ENCODE results near the gene TOE1. TPM values are rescaled to one million over a fixed set of nuclear protein-coding genes. Genes with fewer than 3 reads are reported as not detected.
"Not testable (repeated sequence)": the region's sequence is repeated elsewhere in the genome, so short reads cannot be mapped to it uniquely, and the experiment has no call there.

The TOE1 gene
- total RNA-seq, 1 donor from 2014 or later: 9.8 TPM

DNA sequence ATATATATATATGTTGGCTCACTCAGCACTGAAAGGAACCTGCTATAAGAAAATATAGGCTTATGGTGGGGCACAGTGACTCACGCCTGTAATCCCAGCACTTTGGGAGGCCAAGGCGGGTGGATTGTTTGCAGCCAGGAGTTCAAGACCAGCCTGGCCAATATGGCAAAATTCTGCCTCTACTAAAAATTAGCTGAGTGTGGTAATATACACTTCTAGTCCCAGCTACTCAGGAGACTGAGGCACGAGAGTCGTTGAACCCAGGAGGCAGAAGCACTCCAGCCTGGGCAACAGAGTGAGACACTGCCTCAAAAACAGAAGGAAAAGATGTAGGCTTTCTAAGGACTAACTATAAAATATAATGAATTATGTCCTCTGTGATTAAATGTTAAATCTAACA lies 14.9 kb downstream of the TOE1 start:
- intact Hi-C loops (cut with DNase I): no loop called here
- Histone ChIP-seq H3K4me1 (no peaks in the 10 kb centered on the region), H3K9me3 (no peaks in the 10 kb centered on the region), H3K4me3 (no peak overlapping the region), H3K27ac (no peak overlapping the region), H3K27me3 (no peaks in the 10 kb centered on the region), H3K36me3 (no peaks in the 10 kb centered on the region)
- no peak for TF ChIP-seq POLR2AphosphoS5 (IDR thresholded peaks at IDR 0.05; ENCODE audit: insufficient read depth in 1 of 2, low read depth in 1 of 2)
- TF ChIP-seq, protein P1, sequence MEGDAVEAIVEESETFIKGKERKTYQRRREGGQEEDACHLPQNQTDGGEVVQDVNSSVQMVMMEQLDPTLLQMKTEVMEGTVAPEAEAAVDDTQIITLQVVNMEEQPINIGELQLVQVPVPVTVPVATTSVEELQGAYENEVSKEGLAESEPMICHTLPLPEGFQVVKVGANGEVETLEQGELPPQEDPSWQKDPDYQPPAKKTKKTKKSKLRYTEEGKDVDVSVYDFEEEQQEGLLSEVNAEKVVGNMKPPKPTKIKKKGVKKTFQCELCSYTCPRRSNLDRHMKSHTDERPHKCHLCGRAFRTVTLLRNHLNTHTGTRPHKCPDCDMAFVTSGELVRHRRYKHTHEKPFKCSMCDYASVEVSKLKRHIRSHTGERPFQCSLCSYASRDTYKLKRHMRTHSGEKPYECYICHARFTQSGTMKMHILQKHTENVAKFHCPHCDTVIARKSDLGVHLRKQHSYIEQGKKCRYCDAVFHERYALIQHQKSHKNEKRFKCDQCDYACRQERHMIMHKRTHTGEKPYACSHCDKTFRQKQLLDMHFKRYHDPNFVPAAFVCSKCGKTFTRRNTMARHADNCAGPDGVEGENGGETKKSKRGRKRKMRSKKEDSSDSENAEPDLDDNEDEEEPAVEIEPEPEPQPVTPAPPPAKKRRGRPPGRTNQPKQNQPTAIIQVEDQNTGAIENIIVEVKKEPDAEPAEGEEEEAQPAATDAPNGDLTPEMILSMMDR (IDR thresholded peaks at IDR 0.05): no peak
- no peak for TF ChIP-seq POLR2A (IDR thresholded peaks at IDR 0.05)
- DNase-seq (ENCODE audit: extremely low spot score in 2 of 2): no peak

DNA sequence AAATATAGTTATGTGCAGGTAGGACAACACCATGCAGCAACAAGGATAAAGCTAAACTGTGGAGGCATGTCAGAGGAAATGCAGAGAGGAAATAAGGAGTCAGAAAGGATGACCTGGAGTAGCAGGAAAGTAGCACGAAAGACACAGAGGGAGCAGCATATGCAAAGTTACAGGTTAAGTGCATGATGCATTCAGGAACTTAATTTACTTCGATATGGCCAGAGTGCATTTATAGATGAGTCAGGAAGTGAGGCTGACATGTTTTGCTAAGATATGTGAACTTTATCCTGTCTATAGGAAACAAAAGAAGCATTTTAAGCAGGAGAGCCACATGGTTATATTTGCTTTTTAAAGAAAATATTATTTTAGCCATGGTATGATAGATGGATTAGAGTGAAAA lies 15.7 kb downstream of the TOE1 start:
- H3K27ac ChIP-seq: no peak overlapping the region
- TF ChIP-seq POLR2AphosphoS5 (IDR thresholded peaks at IDR 0.05; ENCODE audit: insufficient read depth in 1 of 2, low read depth in 1 of 2) (no peak), POLR2A (IDR thresholded peaks at IDR 0.05) (no peak)
- TF ChIP-seq, protein P1 (IDR thresholded peaks at IDR 0.05): no peak
- H3K27me3 ChIP-seq: no peaks in the 10 kb centered on the region
- H3K36me3 ChIP-seq: no peaks in the 10 kb centered on the region
- no peaks in the 10 kb centered on the region for H3K9me3 ChIP-seq
- no peak for DNase-seq (ENCODE audit: extremely low spot score in 2 of 2)
- no peak overlapping the region for H3K4me3 ChIP-seq
- intact Hi-C loops (cut with DNase I): no loop called here
- peaks cover 8% of the 10 kb centered on the region for H3K4me1 ChIP-seq

DNA sequence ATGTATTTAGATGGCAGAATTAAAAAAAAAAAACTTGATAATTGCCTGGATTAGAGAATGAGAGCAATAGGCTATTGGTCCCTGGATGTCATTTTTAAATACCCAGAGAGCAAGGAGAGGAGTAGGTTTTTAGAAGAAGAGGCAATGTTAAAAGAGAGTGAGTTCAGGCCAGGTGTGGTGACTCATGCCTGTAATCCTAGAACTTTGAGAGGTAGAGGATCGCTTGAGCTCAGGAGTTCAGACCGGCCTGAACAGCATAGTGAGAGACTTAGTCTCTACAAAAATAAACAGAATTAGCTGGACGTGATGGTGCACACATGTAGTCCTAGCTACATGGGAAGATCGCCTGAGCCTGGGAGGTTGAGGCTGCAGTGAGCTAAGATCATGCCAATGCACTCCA lies 16.2 kb downstream of the TOE1 start:
- no peak overlapping the region for H3K4me3 ChIP-seq
- H3K27me3 ChIP-seq: no peaks in the 10 kb centered on the region
- DNase-seq (ENCODE audit: extremely low spot score in 2 of 2): no peak
- H3K36me3 ChIP-seq: no peaks in the 10 kb centered on the region
- intact Hi-C loops (cut with DNase I): no loop called here
- peaks cover 13% of the 10 kb centered on the region for H3K4me1 ChIP-seq
- no peak for TF ChIP-seq POLR2A (IDR thresholded peaks at IDR 0.05)
- no peak for TF ChIP-seq POLR2AphosphoS5 (IDR thresholded peaks at IDR 0.05; ENCODE audit: insufficient read depth in 1 of 2, low read depth in 1 of 2)
- TF ChIP-seq, protein P1 (IDR thresholded peaks at IDR 0.05): no peak
- H3K9me3 ChIP-seq: no peaks in the 10 kb centered on the region
- H3K27ac ChIP-seq: no peak overlapping the region

DNA sequence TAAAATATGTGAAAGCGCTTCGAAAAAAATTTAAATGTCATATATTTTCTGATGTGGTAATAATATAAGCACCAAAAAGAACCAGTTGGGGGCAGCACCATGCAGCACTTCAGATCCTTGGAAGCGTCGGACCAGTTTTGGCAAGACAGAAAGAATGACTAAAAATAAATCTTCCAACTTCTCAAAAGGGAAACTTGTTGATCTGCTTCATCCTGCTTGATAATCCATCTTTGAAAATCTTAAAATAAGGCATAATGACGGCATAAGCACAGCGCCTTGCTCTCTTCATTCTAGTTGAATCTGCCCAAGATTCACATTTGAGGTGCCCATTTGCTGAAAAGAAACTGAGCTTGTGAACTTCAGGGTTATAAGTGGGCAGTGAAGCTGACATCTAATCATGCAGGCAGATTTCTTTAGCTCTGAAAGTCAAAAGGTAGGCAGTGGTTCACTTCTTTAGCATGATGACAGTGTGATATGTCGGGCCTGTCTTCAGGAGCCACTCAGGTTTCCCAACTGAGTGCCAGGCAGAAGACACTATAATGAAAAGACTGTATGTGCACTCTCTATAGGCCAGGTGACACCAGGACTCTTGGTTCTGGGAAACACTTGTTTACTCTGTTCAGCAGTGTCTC lies 20.0 kb downstream of the TOE1 start:
- DNase-seq (ENCODE audit: extremely low spot score in 2 of 2): no peak
- intact Hi-C loops (cut with DNase I): loop anchor here (5.0 to 10.0 kb wide), 2 partner anchors 132 to 205 kb away; partner anchors contain the start of gene TESK2
- Histone ChIP-seq H3K9me3 (no peaks in the 10 kb centered on the region), H3K27ac (peak overlapping the region; percentile 81), H3K36me3 (no peaks in the 10 kb centered on the region), H3K4me1 (peaks cover 13% of the 10 kb centered on the region), H3K4me3 (peak overlapping the region in 1 of 2 donors; percentile 29), H3K27me3 (no peaks in the 10 kb centered on the region)
- TF ChIP-seq, protein P1 (IDR thresholded peaks at IDR 0.05): peak; percentile 31 to 65 (median 53)
- peak in 1 of 2 donors; percentile 84 for TF ChIP-seq POLR2AphosphoS5 (IDR thresholded peaks at IDR 0.05; ENCODE audit: insufficient read depth in 1 of 2, low read depth in 1 of 2)
- no peak for TF ChIP-seq POLR2A (IDR thresholded peaks at IDR 0.05)

DNA sequence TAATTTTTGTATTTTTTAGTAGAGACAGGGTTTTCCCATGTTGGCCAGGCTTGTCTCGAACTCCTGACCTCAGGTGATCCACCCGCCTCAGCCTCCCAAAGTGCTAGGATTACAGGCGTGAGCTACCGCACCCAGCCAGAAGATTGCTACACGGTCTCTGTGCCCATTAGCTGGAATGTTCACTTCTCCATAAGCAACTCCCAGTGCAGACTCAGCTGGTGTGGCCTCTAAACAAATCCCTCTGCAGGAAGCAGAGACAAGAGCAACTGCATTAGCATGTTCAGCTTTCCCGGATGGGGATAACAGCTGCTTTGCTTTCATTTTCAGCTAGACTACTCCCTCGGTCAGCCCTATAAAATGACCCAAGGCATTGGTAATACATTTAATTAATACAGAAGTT lies 21.0 kb downstream of the TOE1 start:
- intact Hi-C loops (cut with DNase I): loop anchor here (5.0 to 10.0 kb wide), 2 partner anchors 131 to 204 kb away; partner anchors contain the start of gene TESK2
- not testable (repeated sequence) for H3K27me3 ChIP-seq; DNase-seq (ENCODE audit: extremely low spot score in 2 of 2); H3K9me3 ChIP-seq; H3K36me3 ChIP-seq
- H3K27ac ChIP-seq: peak overlapping the region; percentile 81
- H3K4me1 ChIP-seq: peaks cover 13% of the 10 kb centered on the region
- peak in 1 of 2 donors; percentile 47 for TF ChIP-seq POLR2AphosphoS5 (IDR thresholded peaks at IDR 0.05; ENCODE audit: insufficient read depth in 1 of 2, low read depth in 1 of 2)
- TF ChIP-seq, protein P1 (IDR thresholded peaks at IDR 0.05): peak in 1 of 3 experiments; percentile 7
- peak overlapping the region; percentile 15 to 21 for H3K4me3 ChIP-seq

All from vagina (tissue), 2 donors.